Measurements from ENCODE around the gene MICAL3. TPM values are rescaled to one million over a fixed set of nuclear protein-coding genes. Genes with fewer than 3 reads are reported as not detected.

MICAL3 gene
- total and polyA plus RNA-seq, 2 donors from 2014 or later = 5.0 to 99.4 TPM

DNA sequence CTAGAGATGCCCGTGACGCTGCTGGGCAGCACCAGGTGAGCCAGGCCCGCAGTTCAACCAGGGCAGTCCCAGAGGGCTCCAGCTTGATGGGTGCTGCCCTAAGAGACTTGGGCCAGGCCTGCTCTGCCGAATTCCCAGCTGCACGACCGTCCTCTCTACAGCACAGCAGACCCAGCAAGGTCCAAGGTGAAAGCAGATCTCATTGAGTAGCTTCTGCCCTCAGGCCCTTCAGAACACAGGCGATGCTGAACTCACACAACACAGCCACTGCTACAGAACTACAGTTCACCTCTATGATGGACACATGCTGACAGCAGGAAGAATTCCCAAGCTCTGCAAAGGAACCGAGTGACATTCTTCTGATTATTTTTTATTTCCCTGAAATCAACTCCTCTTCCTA lies 81.6 kb downstream of the MICAL3 start:
- H3K9ac ChIP-seq (ENCODE audit: low read length in 3 of 3) = no peak overlapping the region
- H3K4me3 ChIP-seq (ENCODE audit: low read length in 3 of 3) = no peak overlapping the region
- no peak for FAIRE-seq
- no peaks in the 10 kb centered on the region for H3K36me3 ChIP-seq (ENCODE audit: control insufficient read depth in 2 of 3, insufficient read depth in 3 of 3, low read length in 3 of 3)
- no peak for TF ChIP-seq CTCF (IDR thresholded peaks at IDR 0.05; ENCODE audit: borderline replicate concordance, extremely low read depth, insufficient read depth)
- peaks cover under 1 to 66% (median 50%) of the 10 kb centered on the region in 3 donors for H3K4me1 ChIP-seq (ENCODE audit: control insufficient read depth in 2 of 3, insufficient read depth in 2 of 3, low read depth in 1 of 3, low read length in 3 of 3)
- no peaks in the 10 kb centered on the region for H3K27me3 ChIP-seq (ENCODE audit: control insufficient read depth, insufficient read depth, low read length)
- intact Hi-C loops (cut with DNase I) = no loop called here
- H3K27ac ChIP-seq (ENCODE audit: low read depth in 2 of 2, low read length in 2 of 2) = peak overlapping the region; percentile 10 to 32
- no peak for DNase-seq
- H3K9me3 ChIP-seq (ENCODE audit: control insufficient read depth in 2 of 3, insufficient read depth in 1 of 3, low read length in 3 of 3) = no peaks in the 10 kb centered on the region

- H3K27me3 ChIP-seq (ENCODE audit: control insufficient read depth, insufficient read depth, low read length) = no peaks in the 10 kb centered on the region
- FAIRE-seq (no peak), DNase-seq (no peak)
- no peak overlapping the region for H3K9ac ChIP-seq (ENCODE audit: low read length in 3 of 3)
- no peaks in the 10 kb centered on the region for H3K9me3 ChIP-seq (ENCODE audit: control insufficient read depth in 2 of 3, insufficient read depth in 1 of 3, low read length in 3 of 3)
- intact Hi-C loops (cut with DNase I) = no loop called here
- TF ChIP-seq CTCF (IDR thresholded peaks at IDR 0.05; ENCODE audit: borderline replicate concordance, extremely low read depth, insufficient read depth) = no peak
- H3K4me1 ChIP-seq (ENCODE audit: control insufficient read depth in 2 of 3, insufficient read depth in 2 of 3, low read depth in 1 of 3, low read length in 3 of 3) = peaks cover 2 to 61% (median 48%) of the 10 kb centered on the region in 3 donors
- H3K27ac ChIP-seq (ENCODE audit: low read depth in 2 of 2, low read length in 2 of 2) = peak overlapping the region in 1 of 2 donors; percentile 10
- H3K4me3 ChIP-seq (ENCODE audit: low read length in 3 of 3) = no peak overlapping the region
- H3K36me3 ChIP-seq (ENCODE audit: control insufficient read depth in 2 of 3, insufficient read depth in 3 of 3, low read length in 3 of 3) = no peaks in the 10 kb centered on the region
Measured at GRCh38 chr22:17941471-17942406, 82.6 kb downstream of the MICAL3 start.

- H3K27me3 ChIP-seq (ENCODE audit: control insufficient read depth, insufficient read depth, low read length) = no peaks in the 10 kb centered on the region
- no peak for DNase-seq
- peak overlapping the region; percentile 14 to 18 for H3K27ac ChIP-seq (ENCODE audit: low read depth in 2 of 2, low read length in 2 of 2)
- H3K9me3 ChIP-seq (ENCODE audit: control insufficient read depth in 2 of 3, insufficient read depth in 1 of 3, low read length in 3 of 3) = no peaks in the 10 kb centered on the region
- intact Hi-C loops (cut with DNase I) = no loop called here
- no peak overlapping the region for H3K9ac ChIP-seq (ENCODE audit: low read length in 3 of 3)
- no peak for FAIRE-seq
- no peak for TF ChIP-seq CTCF (IDR thresholded peaks at IDR 0.05; ENCODE audit: borderline replicate concordance, extremely low read depth, insufficient read depth)
- no peak overlapping the region for H3K4me3 ChIP-seq (ENCODE audit: low read length in 3 of 3)
- no peaks in the 10 kb centered on the region for H3K36me3 ChIP-seq (ENCODE audit: control insufficient read depth in 2 of 3, insufficient read depth in 3 of 3, low read length in 3 of 3)
- peaks cover 2 to 47% (median 43%) of the 10 kb centered on the region in 3 donors for H3K4me1 ChIP-seq (ENCODE audit: control insufficient read depth in 2 of 3, insufficient read depth in 2 of 3, low read depth in 1 of 3, low read length in 3 of 3)
Measured at GRCh38 chr22:17939579-17939978, 84.8 kb downstream of the MICAL3 start.
